SK-N-MC (cell line): ENCODE measurements around the gene OOSP3.

ENCODE experiments used
- EZH2 ChIP-seq: fragments of 200-600 bp; sonication (generic); IDR thresholded peaks from one replicate; pipeline ENCODE4 v1.6.1; 2017; ENCODE audit warnings: antibody characterized with exemption
- POLR2AphosphoS5 ChIP-seq: IDR thresholded peaks from 2 replicates; pipeline ENCODE4 v1.6.1; 2012; ENCODE audit warnings: mild to moderate bottlenecking, low read depth, low read length, borderline replicate concordance

DNA sequence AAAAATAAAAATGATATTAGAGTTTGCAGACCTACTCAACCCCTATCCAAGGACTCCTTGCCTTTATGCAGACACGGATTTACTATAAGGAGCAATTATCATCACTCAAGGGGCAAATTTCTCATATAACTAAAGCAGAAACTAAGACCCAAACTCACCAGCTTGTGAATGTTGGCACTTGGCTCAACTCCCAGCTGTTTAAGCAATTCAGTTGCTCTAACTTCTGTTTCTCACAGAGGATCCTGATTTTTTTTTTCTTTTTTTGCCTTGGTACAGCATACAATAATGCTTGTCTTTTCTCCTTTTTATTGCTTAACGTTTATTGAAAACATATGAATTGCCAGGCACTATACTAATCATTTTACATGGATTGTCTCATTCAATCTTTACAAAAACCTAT lies 23.7 kb upstream of the OOSP3 start:
- TF ChIP-seq POLR2AphosphoS5, result no peak
- no peak for TF ChIP-seq EZH2
